ENCODE data around the gene SFTA2. TPM values are rescaled to one million over a fixed set of nuclear protein-coding genes. Genes with fewer than 3 reads are reported as not detected.

Gene SFTA2
- total RNA-seq, 1 experiment from 2014 or later = not detected

- Histone ChIP-seq H2BK20ac (ENCODE audit: low read depth, low read length, poor library complexity, severe bottlenecking) (no peak overlapping the region), H2BK5ac (ENCODE audit: insufficient read length, low read length) (no peak overlapping the region), H3K9me3 (ENCODE audit: control insufficient read depth, low read depth, low read length) (no peaks in the 10 kb centered on the region), H3K23me2 (ENCODE audit: insufficient read length, low read depth, low read length, poor library complexity, severe bottlenecking) (no peaks in the 10 kb centered on the region), H3K4ac (ENCODE audit: low read depth, low read length) (no peak overlapping the region; the same call in 1 of the 2 replicates), H2BK15ac (ENCODE audit: low read depth, low read length) (no peak overlapping the region), H3T11ph (ENCODE audit: low read length) (no peak overlapping the region), H3K18ac (ENCODE audit: insufficient read length, low read depth, low read length) (peak overlapping the region; percentile 83), H3K79me2 (ENCODE audit: insufficient read depth, low read length) (no peaks in the 10 kb centered on the region), H3K23ac (ENCODE audit: insufficient read length, low read depth, low read length) (no peak overlapping the region), H3K56ac (ENCODE audit: insufficient read length, low read depth, low read length) (no peak overlapping the region), H3K14ac (ENCODE audit: insufficient read depth, low read length) (peak overlapping the region; percentile 87), H3K27ac (ENCODE audit: insufficient read length, low read depth, low read length) (no peak overlapping the region), H3K4me1 (ENCODE audit: insufficient read depth, low read length) (peaks cover 6% of the 10 kb centered on the region; the same call in 1 of the 2 replicates), H4K8ac (replicated peaks; ENCODE audit: insufficient read length, low read depth, low read length) (no peak overlapping the region), H3K9ac (ENCODE audit: extremely low read depth, insufficient read length, low read length) (no peak overlapping the region), H3K4me2 (ENCODE audit: insufficient read depth, insufficient read length, low read length) (peak overlapping the region; percentile 13), H2AK5ac (ENCODE audit: insufficient read length, low read length) (no peak overlapping the region), H4K5ac (ENCODE audit: insufficient read length, low read depth, low read length) (no peak overlapping the region), H2BK120ac (ENCODE audit: low read depth, low read length, poor library complexity, severe bottlenecking) (no peak overlapping the region), H2AFZ (ENCODE audit: low read length) (no peak overlapping the region), H2BK12ac (ENCODE audit: insufficient read length, low read depth, low read length) (no peak overlapping the region), H4K20me1 (ENCODE audit: control insufficient read depth, insufficient read depth, insufficient read length) (no peaks in the 10 kb centered on the region), H3K79me1 (ENCODE audit: insufficient read depth, low read depth, low read length, poor library complexity, severe bottlenecking) (no peaks in the 10 kb centered on the region), H4K91ac (ENCODE audit: insufficient read length, low read depth, low read length) (peak overlapping the region; percentile 0), H3K27me3 (ENCODE audit: insufficient read depth, low read length) (no peaks in the 10 kb centered on the region)
- peak; percentile 68 for TF ChIP-seq CTCF (conservative IDR thresholded peaks at IDR 0.05)
- H3K36me3 Mint-ChIP-seq (ENCODE audit: insufficient read depth in 1 of 3, low read depth in 3 of 3) = no peaks in the 10 kb centered on the region
- peaks cover 29 to 43% of the 10 kb centered on the region in 2 experiments for H3K4me1 Mint-ChIP-seq
- H3K27ac Mint-ChIP-seq = peak overlapping the region; percentile 50 to 79 (median 72); a peak in 4 of 7 replicates
- H3K27me3 Mint-ChIP-seq (ENCODE audit: low read depth) = peaks cover 3% of the 10 kb centered on the region
- peak; percentile 95 for DNase-seq
- H3K9me3 Mint-ChIP-seq = no peaks in the 10 kb centered on the region
- WGBS (ENCODE audit: extremely low coverage, insufficient read length, low lambda C conversion rate) = no CpG with 5 or more reads among the region's 15 CpGs
- H3K4me3 Mint-ChIP-seq = peak overlapping the region in 1 of 2 experiments; percentile 41; a peak in 2 of 5 replicates
Observed at GRCh38 chr6:30942338-30943060, 10.5 kb upstream of the SFTA2 start.

Measured in H9 (cell line).